Middle frontal gyrus (tissue), 1 donor: ENCODE results near the gene AGXT.
A peak's percentile ranks its signal among the peaks of the same experiment; 100 is the strongest.
"Not testable (repeated sequence)": the region's sequence is repeated elsewhere in the genome, so short reads cannot be mapped to it uniquely, and the experiment has no call there.

Experiments
- DNase-seq: peaks from one replicate; pipeline ENCODE4 v3.0.0-alpha.2; 2015; ENCODE audit warnings: low spot score; ENCODE audit errors: extremely low spot score

The AGXT gene

GRCh38 chr2:240839152-240840143, 29.2 kb upstream of the AGXT start:
- no peak for DNase-seq

GRCh38 chr2:240840435-240841060, 28.1 kb upstream of the AGXT start:
- DNase-seq, result peak; percentile 69

GRCh38 chr2:240846309-240846708, 22.3 kb upstream of the AGXT start:
- DNase-seq, result not testable (repeated sequence)

GRCh38 chr2:240846873-240847595, 21.6 kb upstream of the AGXT start:
- no peak for DNase-seq

- no peak for DNase-seq
Observed at GRCh38 chr2:240847817-240848216, 20.8 kb upstream of the AGXT start.

- DNase-seq, result no peak
Observed at GRCh38 chr2:240848900-240849680, 19.5 kb upstream of the AGXT start.

- no peak for DNase-seq
Observed at GRCh38 chr2:240850026-240850425, 18.6 kb upstream of the AGXT start.

- no peak for DNase-seq
Observed at GRCh38 chr2:240850756-240851077, 17.9 kb upstream of the AGXT start.

- peak; percentile 68 for DNase-seq
Observed at GRCh38 chr2:240851078-240851991, 17.3 kb upstream of the AGXT start.

GRCh38 chr2:240852671-240853314, 15.8 kb upstream of the AGXT start:
- no peak for DNase-seq

GRCh38 chr2:240855670-240856069, 13.0 kb upstream of the AGXT start:
- DNase-seq, result no peak

GRCh38 chr2:240856151-240856980, 12.3 kb upstream of the AGXT start:
- no peak for DNase-seq

- DNase-seq, result no peak
Observed at GRCh38 chr2:240857039-240858008, 11.3 kb upstream of the AGXT start.

- DNase-seq, result no peak
Observed at GRCh38 chr2:240858321-240858720, 10.3 kb upstream of the AGXT start.

GRCh38 chr2:240858871-240859270, 9.8 kb upstream of the AGXT start:
- no peak for DNase-seq

GRCh38 chr2:240861547-240861946, 7.1 kb upstream of the AGXT start:
- no peak for DNase-seq

GRCh38 chr2:240864475-240864874, 4.1 kb upstream of the AGXT start:
- DNase-seq, result no peak

GRCh38 chr2:240865391-240865790, 3.2 kb upstream of the AGXT start:
- DNase-seq, result no peak
